ENCODE results near the gene PRPSAP2.
"Not testable (repeated sequence)": the region's sequence is repeated elsewhere in the genome, so short reads cannot be mapped to it uniquely, and the experiment has no call there.

Gene PRPSAP2

DNA sequence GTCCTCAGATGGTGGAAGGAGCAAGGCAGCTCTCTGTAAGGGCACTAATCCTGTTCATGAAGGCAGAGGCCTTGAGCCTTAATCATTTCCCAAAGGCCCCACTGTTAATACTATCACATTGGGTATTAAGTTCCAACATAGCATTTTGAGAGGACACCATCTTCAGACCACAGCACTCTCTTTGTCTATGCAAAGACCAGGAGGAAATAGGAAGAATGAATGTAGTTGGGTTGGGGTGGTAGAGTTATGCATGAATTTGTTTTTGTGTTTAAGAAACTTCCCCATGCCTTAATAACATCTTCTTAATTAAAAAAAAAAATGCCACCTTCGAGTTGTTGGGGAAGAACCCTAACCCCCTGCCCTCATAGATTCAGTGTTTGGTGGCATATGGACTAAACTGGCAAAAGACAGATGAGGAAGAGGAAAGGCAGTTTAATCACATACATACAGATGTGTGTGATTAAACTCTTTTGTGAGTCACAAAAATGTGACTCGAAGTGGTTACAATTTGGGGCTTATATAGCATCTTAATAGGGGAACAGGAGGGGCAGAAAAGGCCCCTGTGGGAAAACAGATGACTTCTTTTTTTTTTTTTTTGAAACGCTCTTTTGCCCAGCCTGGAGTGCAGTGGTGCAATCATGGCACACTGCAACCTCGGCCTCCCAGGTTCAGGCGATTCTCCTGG lies 59.0 kb downstream of the PRPSAP2 start:
- no peaks in the 10 kb centered on the region for H3K4me1 ChIP-seq (ENCODE audit: insufficient read depth, low read length)
- peaks cover 9% of the 10 kb centered on the region for H3K36me3 ChIP-seq (ENCODE audit: insufficient read depth, low read length)
- H3K9me3 ChIP-seq (ENCODE audit: control insufficient read depth, insufficient read depth, low read length) = no peaks in the 10 kb centered on the region
- H3K9ac ChIP-seq (ENCODE audit: low read depth, low read length) = no peak overlapping the region

DNA sequence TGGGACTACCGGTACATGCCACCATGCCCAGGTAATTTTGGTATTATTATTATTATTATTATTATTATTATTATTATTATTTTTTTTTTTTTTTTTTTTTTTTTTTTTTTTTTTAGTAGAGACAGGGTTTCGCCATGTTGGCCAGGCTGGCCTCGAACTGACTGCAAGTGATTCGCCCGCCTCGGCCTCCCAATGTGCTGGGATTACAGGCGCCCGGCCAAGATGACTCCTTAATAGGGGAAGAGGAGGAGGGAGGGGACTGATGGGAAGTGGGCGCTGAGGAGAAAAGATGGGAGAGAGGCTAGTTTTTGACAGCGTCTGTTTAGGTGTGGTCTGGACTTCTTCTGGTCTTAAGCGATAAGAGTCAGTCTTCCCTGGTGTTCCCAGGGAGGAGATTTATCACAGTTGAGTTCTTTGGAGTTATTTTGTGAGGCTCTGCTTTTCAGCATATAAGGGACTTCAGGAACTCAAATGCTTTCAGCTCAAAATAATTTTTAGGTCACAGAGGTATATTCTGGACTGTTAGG lies 59.6 kb downstream of the PRPSAP2 start:
- H3K4me1 ChIP-seq (ENCODE audit: insufficient read depth, low read length) = no peaks in the 10 kb centered on the region
- no peaks in the 10 kb centered on the region for H3K9me3 ChIP-seq (ENCODE audit: control insufficient read depth, insufficient read depth, low read length)
- no peak overlapping the region for H3K9ac ChIP-seq (ENCODE audit: low read depth, low read length)
- H3K36me3 ChIP-seq (ENCODE audit: insufficient read depth, low read length) = peaks cover 4% of the 10 kb centered on the region

DNA sequence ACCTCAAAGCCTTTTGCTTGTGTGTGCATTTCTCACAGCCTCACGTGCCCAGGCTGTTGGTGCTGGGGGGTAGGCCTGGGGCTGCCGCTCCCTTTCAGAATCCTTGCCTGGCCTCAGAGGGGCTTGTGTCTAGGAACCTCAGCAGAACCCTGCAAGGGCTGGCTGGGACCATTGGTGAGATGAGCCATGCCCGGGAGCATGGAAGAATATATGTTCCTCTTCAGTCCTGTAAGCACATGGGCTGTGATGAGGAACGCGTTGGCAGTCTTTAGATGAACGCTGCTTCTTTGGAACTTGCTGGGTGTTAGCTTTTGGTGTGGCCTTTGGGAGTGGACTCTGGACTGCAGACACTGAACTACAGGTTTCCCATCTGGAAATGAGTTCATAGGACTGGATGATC lies 62.0 kb downstream of the PRPSAP2 start:
- Histone ChIP-seq H3K36me3 (ENCODE audit: insufficient read depth, low read length) (peaks cover 3% of the 10 kb centered on the region; the same call in 1 of the 2 replicates), H3K9ac (ENCODE audit: low read depth, low read length) (no peak overlapping the region), H3K9me3 (ENCODE audit: control insufficient read depth, insufficient read depth, low read length) (no peaks in the 10 kb centered on the region), H3K4me1 (ENCODE audit: insufficient read depth, low read length) (peaks cover 2% of the 10 kb centered on the region; the same call in 1 of the 2 replicates)

DNA sequence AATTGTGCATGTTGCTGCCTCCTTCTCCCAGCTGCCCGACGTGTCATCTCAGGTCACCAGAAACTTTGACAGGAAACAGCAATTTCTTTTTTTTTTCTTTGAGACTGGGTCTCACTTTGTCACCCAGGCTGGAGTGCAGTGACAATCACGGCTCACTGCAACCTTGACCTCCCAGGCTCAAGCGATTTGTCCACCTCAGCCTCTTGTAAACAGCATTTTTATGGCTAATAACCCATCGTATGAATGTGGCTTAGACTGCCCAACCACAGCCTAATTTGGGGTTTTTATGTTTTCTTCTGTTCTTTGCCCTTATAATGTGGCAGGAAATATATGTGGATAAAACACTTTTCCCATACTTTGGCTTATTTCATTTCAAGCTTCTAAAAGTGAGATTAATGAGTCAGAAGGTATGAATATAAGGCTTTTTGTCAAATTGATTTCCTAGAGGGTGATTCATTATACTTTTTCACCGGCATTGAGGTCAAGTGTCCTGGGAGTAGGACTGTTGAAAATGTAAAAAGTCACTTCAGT lies 63.0 kb downstream of the PRPSAP2 start:
- Histone ChIP-seq H3K4me1 (ENCODE audit: insufficient read depth, low read length) (peaks cover 8% of the 10 kb centered on the region; the same call in 1 of the 2 replicates), H3K9me3 (ENCODE audit: control insufficient read depth, insufficient read depth, low read length) (no peaks in the 10 kb centered on the region), H3K9ac (ENCODE audit: low read depth, low read length) (no peak overlapping the region), H3K36me3 (ENCODE audit: insufficient read depth, low read length) (peaks cover 3% of the 10 kb centered on the region; the same call in 1 of the 2 replicates)

DNA sequence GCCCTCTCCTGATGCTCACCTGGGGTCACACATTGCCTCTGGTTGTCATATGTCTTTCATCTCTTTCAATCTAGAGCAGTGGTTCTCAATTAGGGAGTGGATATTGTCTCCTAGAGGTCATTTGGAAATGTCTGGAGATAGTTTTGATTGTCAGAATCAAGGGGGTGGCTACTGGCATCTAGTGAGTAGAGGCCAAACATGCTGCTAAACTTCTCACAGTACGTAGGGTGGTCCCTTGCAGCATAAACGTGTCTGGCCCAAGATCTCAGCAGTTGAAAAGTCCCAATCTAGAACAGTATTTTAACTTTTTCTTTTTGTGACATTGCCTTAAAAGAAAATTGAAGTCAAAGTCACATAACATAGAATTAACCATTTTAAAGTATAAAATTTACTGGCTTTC lies 63.6 kb downstream of the PRPSAP2 start:
- Histone ChIP-seq H3K9ac (ENCODE audit: low read depth, low read length) (no peak overlapping the region), H3K36me3 (ENCODE audit: insufficient read depth, low read length) (peaks cover 3% of the 10 kb centered on the region; the same call in 1 of the 2 replicates), H3K4me1 (ENCODE audit: insufficient read depth, low read length) (peaks cover 8% of the 10 kb centered on the region; the same call in 1 of the 2 replicates), H3K9me3 (ENCODE audit: control insufficient read depth, insufficient read depth, low read length) (no peaks in the 10 kb centered on the region)

DNA sequence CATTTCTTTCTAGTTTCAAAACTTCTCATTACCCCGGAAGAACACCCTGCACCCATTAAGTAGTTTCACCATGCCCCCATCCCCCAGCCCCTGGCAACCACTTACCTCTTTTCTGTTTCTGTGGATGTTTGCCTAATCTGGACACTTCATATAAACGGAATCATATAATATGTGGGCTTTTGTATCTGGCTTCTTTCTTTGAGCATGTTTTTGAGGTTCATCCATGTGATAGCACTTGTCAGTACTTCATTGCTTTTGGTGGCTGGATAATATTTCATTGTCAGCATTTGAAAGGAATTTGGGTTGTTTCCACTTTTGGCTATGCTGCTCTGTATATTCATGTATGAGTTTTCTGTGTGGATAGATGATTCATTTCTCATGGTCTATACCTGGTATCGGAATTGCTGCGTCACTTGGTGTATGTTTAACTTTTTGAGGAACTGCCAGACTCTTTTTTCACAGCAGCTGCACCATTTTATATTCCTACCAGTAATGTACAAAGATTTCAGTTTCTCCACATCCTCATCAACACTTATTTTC lies 64.1 kb downstream of the PRPSAP2 start:
- Histone ChIP-seq H3K9ac (ENCODE audit: low read depth, low read length) (no peak overlapping the region), H3K36me3 (ENCODE audit: insufficient read depth, low read length) (peaks cover under 1% of the 10 kb centered on the region; the same call in 1 of the 2 replicates), H3K9me3 (ENCODE audit: control insufficient read depth, insufficient read depth, low read length) (no peaks in the 10 kb centered on the region), H3K4me1 (ENCODE audit: insufficient read depth, low read length) (peaks cover 8% of the 10 kb centered on the region; the same call in 1 of the 2 replicates)

DNA sequence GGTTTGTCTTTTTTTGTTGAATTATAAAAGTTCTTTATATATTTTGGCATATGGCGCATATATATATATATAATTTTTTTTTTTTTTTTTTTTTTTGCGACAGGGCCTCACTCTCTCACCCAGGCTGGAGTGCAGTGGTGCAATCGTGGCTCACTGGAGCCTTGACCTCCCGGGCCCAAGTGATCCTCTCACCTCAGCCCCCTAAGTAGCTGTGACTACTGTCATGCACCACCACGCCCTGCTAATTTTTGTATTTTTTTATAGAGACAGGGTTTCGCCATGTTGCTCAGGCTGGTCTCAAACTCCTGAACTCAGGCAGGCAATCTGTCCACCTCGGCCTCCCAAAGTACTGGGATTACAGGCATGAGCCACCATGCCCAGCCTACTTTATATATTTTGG lies 64.7 kb downstream of the PRPSAP2 start:
- H3K9ac ChIP-seq (ENCODE audit: low read depth, low read length) = not testable (repeated sequence)

DNA sequence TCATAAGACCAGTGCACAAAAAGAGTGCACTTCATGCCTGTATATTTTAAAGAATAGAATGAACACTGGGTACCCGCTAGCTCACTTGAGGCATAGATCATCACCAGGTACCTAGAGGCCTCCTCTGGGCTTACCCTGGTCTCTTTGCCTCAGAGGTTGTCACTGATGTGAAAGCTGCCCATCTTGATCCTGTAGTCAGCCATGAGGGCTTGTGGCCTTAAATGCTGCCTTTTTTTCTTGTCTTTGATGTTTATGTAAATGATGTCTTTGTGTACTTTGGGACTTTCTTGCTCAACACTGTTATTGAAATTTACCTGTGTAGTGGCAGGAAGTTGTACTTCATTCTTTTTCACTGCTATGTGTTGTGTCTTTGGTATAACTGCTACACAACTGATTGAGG lies 67.3 kb downstream of the PRPSAP2 start:
- Histone ChIP-seq H3K36me3 (ENCODE audit: insufficient read depth, low read length) (no peaks in the 10 kb centered on the region; the same call in 1 of the 2 replicates), H3K9me3 (ENCODE audit: control insufficient read depth, insufficient read depth, low read length) (no peaks in the 10 kb centered on the region), H3K4me1 (ENCODE audit: insufficient read depth, low read length) (peaks cover 8% of the 10 kb centered on the region; the same call in 1 of the 2 replicates), H3K9ac (ENCODE audit: low read depth, low read length) (no peak overlapping the region)

More for the DNA sequence above, 64.7 kb downstream of the PRPSAP2 start:
- H3K36me3 ChIP-seq (ENCODE audit: insufficient read depth, low read length); H3K4me1 ChIP-seq (ENCODE audit: insufficient read depth, low read length); H3K9me3 ChIP-seq (ENCODE audit: control insufficient read depth, insufficient read depth, low read length): not testable (repeated sequence)

DNA sequence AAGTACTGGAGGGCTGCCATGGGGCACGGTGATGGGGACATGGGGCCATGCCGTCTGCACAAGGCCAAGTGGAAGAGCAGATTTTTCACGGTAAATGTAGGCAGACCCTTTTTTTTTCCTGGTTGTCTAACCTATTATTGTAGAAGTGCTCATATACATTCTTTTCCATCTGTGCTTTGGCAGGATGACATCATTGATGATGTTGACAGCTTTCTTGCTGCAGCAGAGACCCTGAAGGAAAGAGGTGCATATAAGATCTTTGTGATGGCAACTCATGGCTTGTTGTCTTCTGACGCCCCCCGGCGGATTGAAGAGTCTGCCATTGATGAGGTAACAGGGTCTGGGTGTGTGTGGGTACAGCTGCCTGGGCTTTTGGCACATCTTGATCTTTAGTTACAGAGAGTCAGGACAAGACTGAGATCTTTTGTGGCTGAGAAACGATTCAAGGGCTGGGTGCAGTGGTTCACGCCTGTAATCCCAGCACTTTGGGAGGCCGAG lies 70.7 kb downstream of the PRPSAP2 start:
- Histone ChIP-seq H3K4me1 (ENCODE audit: insufficient read depth, low read length) (peaks cover 8% of the 10 kb centered on the region; the same call in 1 of the 2 replicates), H3K9me3 (ENCODE audit: control insufficient read depth, insufficient read depth, low read length) (no peaks in the 10 kb centered on the region), H3K9ac (ENCODE audit: low read depth, low read length) (no peak overlapping the region), H3K36me3 (ENCODE audit: insufficient read depth, low read length) (peaks cover 3% of the 10 kb centered on the region)

DNA sequence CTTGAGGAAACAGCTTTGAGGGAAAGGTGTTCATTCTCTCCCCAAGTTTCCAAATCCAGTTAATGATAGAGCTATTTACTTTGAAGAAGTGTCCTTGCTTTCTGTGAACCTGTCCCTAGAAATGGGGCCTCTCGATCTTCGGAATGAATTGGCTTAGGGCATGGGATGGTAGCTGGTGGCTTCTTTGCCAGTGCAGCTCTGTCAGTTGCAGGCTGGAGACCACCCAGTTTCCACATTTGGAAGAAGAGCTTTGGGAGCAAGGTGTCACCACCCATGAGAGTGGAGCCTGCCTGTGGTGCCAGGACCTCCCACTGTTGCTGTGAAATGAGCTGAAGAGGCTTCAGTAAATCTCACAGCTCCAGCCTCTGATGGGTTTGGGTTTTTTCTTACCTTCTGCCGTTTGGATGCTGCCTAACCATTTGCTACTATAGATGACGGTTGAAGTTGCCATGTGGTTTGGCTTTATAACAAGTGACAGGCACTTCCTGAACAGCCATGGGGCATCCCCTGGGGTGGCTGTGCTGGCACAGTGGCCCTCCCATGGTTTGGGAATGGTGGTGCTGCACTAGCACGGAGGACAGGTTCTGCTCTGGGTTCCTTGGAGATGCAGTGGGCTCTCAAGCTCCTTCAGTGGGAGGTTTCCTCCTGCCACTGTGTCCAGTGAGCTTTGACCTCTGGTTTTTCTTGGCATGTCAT lies 74.6 kb downstream of the PRPSAP2 start:
- Histone ChIP-seq H3K36me3 (ENCODE audit: insufficient read depth, low read length) (peaks cover 3% of the 10 kb centered on the region), H3K9ac (ENCODE audit: low read depth, low read length) (no peak overlapping the region), H3K4me1 (ENCODE audit: insufficient read depth, low read length) (no peaks in the 10 kb centered on the region), H3K9me3 (ENCODE audit: control insufficient read depth, insufficient read depth, low read length) (no peaks in the 10 kb centered on the region)

DNA sequence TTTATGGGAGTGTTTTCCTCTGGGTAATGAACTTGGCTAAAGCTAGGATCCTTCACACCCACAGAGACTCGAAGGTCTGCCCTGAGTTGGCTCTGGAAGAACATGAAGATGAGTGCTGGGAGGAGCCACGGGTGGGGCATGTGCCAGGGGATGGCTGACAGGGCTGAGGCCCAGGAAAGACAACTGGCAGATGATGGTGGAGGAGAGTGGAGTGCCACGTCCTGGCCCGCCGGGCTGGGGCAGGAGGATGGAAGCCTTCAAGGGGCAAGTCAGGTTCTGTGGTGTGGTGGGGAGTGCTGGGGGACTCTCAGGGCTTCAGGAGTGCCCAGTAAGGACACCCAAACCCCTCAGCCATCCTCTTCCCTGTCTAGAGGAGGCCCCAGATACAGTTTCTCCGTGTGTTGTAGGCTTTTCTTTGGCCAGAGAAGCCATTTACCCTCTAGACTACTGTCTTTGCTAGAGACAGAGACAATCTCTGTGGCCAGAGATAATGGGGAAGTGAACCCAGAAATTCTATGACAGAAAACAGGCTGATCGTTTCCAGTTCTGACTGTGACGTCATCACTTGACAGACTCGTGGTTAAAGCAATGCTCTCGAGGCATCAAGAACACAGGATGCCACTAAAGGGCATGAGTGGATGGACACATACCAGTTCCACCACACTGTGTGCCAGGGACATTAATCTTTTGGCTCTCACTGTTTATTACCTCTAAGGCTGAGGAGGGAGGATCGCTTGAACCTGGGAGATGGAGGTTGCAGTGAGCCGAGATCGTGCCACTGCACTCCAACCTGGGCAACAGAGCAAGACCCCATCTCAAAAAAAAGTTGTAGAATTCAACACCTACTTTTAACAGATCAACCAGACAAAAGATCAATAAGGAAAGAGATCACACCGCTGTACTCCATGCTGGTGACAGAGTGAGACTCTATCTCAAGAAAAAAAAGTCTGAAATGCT lies 75.4 kb downstream of the PRPSAP2 start:
- Histone ChIP-seq H3K36me3 (ENCODE audit: insufficient read depth, low read length) (peaks cover 3% of the 10 kb centered on the region), H3K9ac (ENCODE audit: low read depth, low read length) (no peak overlapping the region)

DNA sequence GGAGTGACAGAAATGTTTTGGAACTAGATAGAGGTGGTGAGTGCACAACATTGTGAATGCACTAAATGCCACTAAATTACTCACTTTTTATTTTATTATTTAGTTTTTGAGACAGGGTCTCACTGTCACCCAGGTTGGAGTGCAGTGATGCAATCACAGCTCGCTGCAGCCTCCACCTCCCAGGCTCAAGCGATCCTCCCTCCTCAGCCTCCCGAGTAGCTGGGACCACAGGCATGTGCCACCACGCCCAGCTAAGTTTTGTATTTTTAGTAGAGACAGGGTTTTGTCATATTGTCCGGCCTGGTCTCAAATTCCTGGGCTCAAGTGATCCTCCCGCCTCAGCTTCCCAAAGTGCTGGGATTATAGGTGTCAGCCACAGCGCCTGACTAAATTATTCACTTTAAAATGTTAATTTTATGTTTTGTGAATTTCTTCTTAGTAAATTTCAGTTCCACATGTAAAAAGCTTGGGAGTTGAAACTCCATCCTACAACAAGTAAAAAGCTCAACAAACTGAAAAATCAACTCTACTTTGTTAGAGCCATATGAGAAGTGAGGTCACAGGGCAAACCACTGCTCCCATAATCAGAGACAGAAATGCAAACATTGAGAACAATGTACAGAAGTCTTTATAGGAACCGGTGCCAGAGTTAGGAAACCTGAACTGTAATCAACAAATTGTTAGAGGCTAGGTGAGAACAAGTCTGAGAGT lies 80.2 kb downstream of the PRPSAP2 start:
- Histone ChIP-seq H3K4me1 (ENCODE audit: insufficient read depth, low read length) (no peaks in the 10 kb centered on the region), H3K36me3 (ENCODE audit: insufficient read depth, low read length) (no peaks in the 10 kb centered on the region), H3K9ac (ENCODE audit: low read depth, low read length) (no peak overlapping the region), H3K9me3 (ENCODE audit: control insufficient read depth, insufficient read depth, low read length) (no peaks in the 10 kb centered on the region)

More for the DNA sequence above, 75.4 kb downstream of the PRPSAP2 start:
- no peaks in the 10 kb centered on the region for H3K4me1 ChIP-seq (ENCODE audit: insufficient read depth, low read length)
- no peaks in the 10 kb centered on the region for H3K9me3 ChIP-seq (ENCODE audit: control insufficient read depth, insufficient read depth, low read length)

DNA sequence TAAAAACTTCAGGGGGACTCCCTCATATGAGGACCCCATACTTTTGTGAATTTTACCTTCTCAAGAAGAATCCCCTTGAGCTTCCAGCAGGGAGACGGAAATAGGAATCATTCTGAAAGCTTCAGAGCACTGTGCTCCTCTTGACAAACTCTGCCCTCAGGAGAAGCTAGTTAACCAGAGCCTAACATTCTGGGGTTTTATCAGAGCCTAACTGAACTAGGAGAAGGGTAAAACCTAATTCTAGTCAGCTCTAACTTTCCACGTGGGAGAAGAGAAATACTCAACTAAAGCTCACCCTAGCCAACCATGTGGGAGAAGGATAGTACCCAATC lies 80.7 kb downstream of the PRPSAP2 start:
- no peaks in the 10 kb centered on the region for H3K9me3 ChIP-seq (ENCODE audit: control insufficient read depth, insufficient read depth, low read length)

More for the DNA sequence above, 80.7 kb downstream of the PRPSAP2 start:
- Histone ChIP-seq H3K9ac (ENCODE audit: low read depth, low read length) (no peak overlapping the region), H3K36me3 (ENCODE audit: insufficient read depth, low read length) (no peaks in the 10 kb centered on the region), H3K4me1 (ENCODE audit: insufficient read depth, low read length) (no peaks in the 10 kb centered on the region)
